Activated gamma-delta T cell treated with anti-CD3 and anti-CD28 coated beads, Interleukin-2, amount 50 U/mL, for 16 hours (primary cell): ENCODE results near the gene REEP5.

Experiments used
- DNase-seq: peaks from one replicate; pipeline ENCODE4 v3.0.0-alpha.2; 2020; ENCODE audit warnings: low read depth

The REEP5 gene

DNA sequence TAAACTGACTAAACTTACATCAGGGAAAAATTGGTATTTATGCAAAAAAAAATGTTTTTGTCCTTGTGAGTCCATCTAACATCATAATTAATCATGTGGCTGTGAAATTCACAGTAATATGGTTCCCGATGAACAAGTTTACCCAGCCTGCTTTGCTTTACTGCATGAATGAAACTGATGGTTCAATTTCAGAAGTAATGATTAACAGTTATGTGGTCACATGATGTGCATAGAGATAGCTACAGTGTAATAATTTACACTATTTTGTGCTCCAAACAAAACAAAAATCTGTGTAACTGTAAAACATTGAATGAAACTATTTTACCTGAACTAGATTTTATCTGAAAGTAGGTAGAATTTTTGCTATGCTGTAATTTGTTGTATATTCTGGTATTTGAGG, 77.5 kb downstream of the REEP5 start:
- no peak for DNase-seq

DNA sequence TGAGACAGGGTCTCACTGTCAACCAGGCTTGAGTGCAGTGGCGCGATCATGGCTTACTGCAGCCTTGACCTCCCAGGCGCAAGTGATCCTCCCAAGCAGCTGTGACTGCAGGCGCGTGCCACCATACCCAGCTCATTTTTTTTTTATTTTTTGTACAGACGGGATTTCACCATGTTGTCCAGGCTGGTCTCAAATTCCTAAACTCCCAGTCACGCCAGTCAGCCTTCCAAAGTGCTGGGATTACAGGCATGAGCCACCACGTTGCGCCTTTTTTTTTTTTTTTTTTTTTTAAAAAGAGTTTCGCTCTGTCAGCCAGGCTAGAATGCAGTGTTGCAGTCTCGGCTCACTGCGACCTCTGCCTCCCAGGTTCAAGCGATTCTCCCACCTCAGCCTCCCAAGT, 88.1 kb downstream of the REEP5 start:
- DNase-seq: no peak

DNA sequence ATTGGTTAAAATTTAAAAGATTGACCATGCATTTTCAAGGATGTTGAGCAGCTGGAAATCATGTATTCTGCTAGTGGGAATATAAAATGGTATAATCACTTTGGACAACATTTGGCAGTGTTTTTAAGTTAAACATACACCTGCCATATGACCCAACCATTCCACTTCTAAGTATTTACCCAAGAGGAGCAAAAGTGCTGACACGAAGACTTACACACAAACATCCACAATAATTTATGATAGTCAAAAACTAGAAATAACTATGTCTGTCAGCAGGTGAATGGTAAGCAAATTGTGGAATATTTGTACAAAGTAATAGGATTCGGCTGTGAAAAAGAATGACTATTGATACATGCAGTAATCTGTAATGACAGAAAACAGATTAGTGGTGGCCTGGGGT, 91.6 kb downstream of the REEP5 start:
- DNase-seq: no peak
